Body of pancreas (tissue), 4 donors: ENCODE data around the gene EIF1AX. TPM values are rescaled to one million over a fixed set of nuclear protein-coding genes. Genes with fewer than 3 reads are reported as not detected.

Experiments used
- ATAC-seq: fragments of 150-250 bp; one replicate; pipeline ENCODE4 v1.9.1; 2016
- DNase-seq, 4 donors: peaks; one replicate each; pipeline ENCODE4 v3.0.0-alpha.2; 2019
- H3K27ac ChIP-seq, 4 donors: fragments of 200-600 bp; sonication (generic); 1 replicate in 3 of 4; 2 replicates in 1 of 4; pipeline versions ENCODE4 v1.5.1 to v1.6.1; 2016 to 2019; ENCODE audit warnings: mild to moderate bottlenecking in 1 of 4, mixed read lengths in 1 of 4, moderate library complexity in 1 of 4
- H3K27me3 ChIP-seq, 2 donors: fragments of 200-600 bp; sonication (generic); one replicate each; pipeline ENCODE4 v1.6.0; 2016; ENCODE audit warnings: mild to moderate bottlenecking in 1 of 2
- H3K36me3 ChIP-seq, 2 donors: fragments of 200-600 bp; sonication (generic); replicated peaks in 1 of 2; 2 replicates each; pipeline ENCODE4 v1.5.1; 2016; ENCODE audit warnings: low read depth in 2 of 2; ENCODE audit not compliant: insufficient read depth in 1 of 2
- H3K4me1 ChIP-seq: fragments of 200-600 bp; sonication (generic); one replicate; pipeline ENCODE4 v1.6.0; 2016
- H3K4me3 ChIP-seq, 2 donors: fragments of 200-600 bp; sonication (generic); 1 replicate in 1 of 2; 2 replicates in 1 of 2; pipeline ENCODE4 v1.5.1; 2016 to 2019
- H3K9me3 ChIP-seq, 3 donors: fragments of 200-600 bp; sonication (generic); 1 replicate in 2 of 3; 2 replicates in 1 of 3; pipeline ENCODE4 v1.5.1; 2016
- CTCF ChIP-seq, 7 experiments: fragments of 450-650 bp in 4 of 7; fragments of 200-600 bp in 3 of 7; sonication (generic) in 3 of 7; IDR thresholded peaks; one replicate each; pipeline ENCODE4 v1.5.1; 2016 to 2019; ENCODE audit warnings: antibody characterized with exemption in 7 of 7
- POLR2A ChIP-seq, 3 donors: fragments of 450-650 bp; IDR thresholded peaks; one replicate each; pipeline ENCODE4 v1.6.1; 2016; ENCODE audit warnings: antibody characterized with exemption in 3 of 3, mild to moderate bottlenecking in 2 of 3
- WGBS, 2 donors: methylation state at CpG; one replicate each; pipeline ENCODE4 v1.1.5; 2017; 5-methylcytosine and 5-hydroxymethylcytosine counted together
- intact Hi-C: fragments of 100-400 bp; cut with DNase I; formaldehyde crosslinking; loops from one replicate; pipeline ENCODE4 v1.15.1; 2023
- total RNA-seq, 2 donors: library from RNA; depleted of rRNA; stranded (reverse); fragments of >200 nt; gene quantifications; one replicate each; pipeline ENCODE4 v1.1.0, GENCODE V29; 2016

The EIF1AX gene
- total RNA-seq, 2 donors from 2014 or later, result 23.4 to 29.1 TPM

DNA sequence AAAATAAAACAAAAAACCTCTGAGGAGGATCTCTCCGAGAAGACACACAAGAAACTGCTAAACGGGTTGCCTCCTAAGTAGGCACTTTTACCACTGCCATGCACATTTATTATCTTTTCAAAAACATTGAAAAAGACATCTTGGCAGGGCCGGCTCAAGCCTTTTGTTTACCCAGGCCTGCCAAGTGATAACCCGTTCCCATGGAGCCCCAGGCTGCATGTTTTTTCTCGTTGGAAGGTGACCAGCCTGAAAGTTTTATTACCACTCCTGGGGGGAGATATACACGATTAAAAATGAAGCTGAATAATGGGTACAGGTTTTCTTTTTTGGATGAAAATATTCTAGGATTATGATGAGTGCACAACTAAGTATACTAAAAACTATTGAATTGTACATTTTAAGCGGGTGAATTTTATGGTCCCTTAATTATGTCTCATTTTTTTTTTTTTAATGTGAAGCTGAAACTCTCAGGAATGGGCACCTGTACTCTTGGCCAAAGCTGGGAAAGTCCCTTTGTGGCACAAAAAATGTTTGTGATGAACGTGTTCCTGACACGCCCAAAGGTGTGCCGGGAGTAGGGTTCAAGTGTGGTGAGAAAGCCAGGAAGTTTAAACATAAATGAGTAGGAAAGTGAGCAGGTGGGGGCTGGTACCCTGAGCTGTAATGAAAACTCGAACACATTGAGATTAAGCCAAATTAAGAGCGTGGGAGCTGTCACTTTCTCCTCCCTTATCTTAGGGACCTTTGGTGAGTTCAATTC, 23.4 kb downstream of the EIF1AX start:
- intact Hi-C loops, result no loop called here
- peak; percentile 77 for ATAC-seq
- Histone ChIP-seq H3K27me3 (no peaks in the 10 kb centered on the region), H3K4me3 (no peak overlapping the region), H3K27ac (no peak overlapping the region), H3K4me1 (peaks cover 7% of the 10 kb centered on the region), H3K36me3 (no peaks in the 10 kb centered on the region), H3K9me3 (no peaks in the 10 kb centered on the region)
- WGBS, 2 donors, result 7 to 12% methylated on average over 12 of the region's 12 CpGs
- peak; percentile 56 to 71 (median 60) for DNase-seq
- TF ChIP-seq POLR2A (IDR thresholded peaks at IDR 0.05), result no peak
- TF ChIP-seq CTCF (IDR thresholded peaks at IDR 0.05), result no peak

- H3K36me3 ChIP-seq, result no peaks in the 10 kb centered on the region
- no peak within 1 kb of the TSS for H3K4me3 ChIP-seq
- intact Hi-C loops, result no loop called here
- peaks cover 7% of the 10 kb centered on the region for H3K4me1 ChIP-seq
- WGBS, 2 donors, result 8 to 76% methylated on average over 8 to 54 of the region's 91 CpGs
- TF ChIP-seq POLR2A (IDR thresholded peaks at IDR 0.05) (no peak), CTCF (IDR thresholded peaks at IDR 0.05) (no peak)
- H3K27me3 ChIP-seq, result no peaks in the 10 kb centered on the region
- DNase-seq (no peak), ATAC-seq (peak; percentile 6)
- H3K27ac ChIP-seq, result no peak within 1 kb of the TSS
- no peaks in the 10 kb centered on the region for H3K9me3 ChIP-seq
These were observed 24.9 kb downstream of the EIF1AX start, which contains the start of gene MAP7D2 for GRCh38 chrX:20116577-20117240. TSS of gene MAP7D2 (minus strand) at chrX:20116907. CDS start at chrX:20116879, 28 bp downstream.

DNA sequence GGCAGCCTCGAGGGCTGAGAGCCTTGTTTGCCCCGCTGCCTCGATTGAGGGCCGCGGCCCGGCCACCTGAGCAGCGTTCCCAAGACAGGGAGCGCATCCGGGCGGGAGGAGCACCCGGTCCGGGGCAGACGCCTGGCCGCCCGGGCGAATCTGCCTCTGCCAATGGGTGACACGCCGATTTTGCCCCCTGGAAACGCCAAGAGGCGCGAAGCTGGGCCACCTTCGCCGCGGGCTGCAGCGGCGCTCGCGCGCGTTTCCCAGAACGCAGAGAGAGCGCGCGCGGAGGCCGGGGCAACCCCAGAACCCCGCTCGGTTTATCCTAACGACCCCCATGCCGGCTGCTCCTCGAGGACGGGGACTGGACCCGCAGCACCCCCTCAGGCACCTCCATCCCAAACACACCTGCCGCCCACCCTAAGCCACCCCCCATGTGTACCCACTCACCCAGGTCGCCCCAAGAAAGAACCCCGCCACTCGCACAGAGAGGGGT, 25.5 kb downstream of the EIF1AX start:
- 11% methylated on average over 12 of the region's 47 CpGs; no CpG with 5 or more reads in 1 of the 2 donors for WGBS, 2 donors
- no peak for DNase-seq
- no peak for TF ChIP-seq CTCF (IDR thresholded peaks at IDR 0.05)
- no peak for ATAC-seq
- no peak overlapping the region for H3K4me3 ChIP-seq
- H3K4me1 ChIP-seq, result peaks cover 7% of the 10 kb centered on the region
- no peaks in the 10 kb centered on the region for H3K9me3 ChIP-seq
- no peak overlapping the region for H3K27ac ChIP-seq
- no peaks in the 10 kb centered on the region for H3K36me3 ChIP-seq
- intact Hi-C loops, result no loop called here
- H3K27me3 ChIP-seq, result no peaks in the 10 kb centered on the region

- 87 to 100% methylated on average over 3 to 13 of the region's 14 CpGs for WGBS, 2 donors
- Histone ChIP-seq H3K9me3 (no peaks in the 10 kb centered on the region), H3K4me1 (no peaks in the 10 kb centered on the region), H3K27me3 (no peaks in the 10 kb centered on the region), H3K27ac (no peak overlapping the region), H3K36me3 (no peaks in the 10 kb centered on the region), H3K4me3 (no peak overlapping the region)
- ATAC-seq (no peak), DNase-seq (no peak)
- TF ChIP-seq POLR2A (IDR thresholded peaks at IDR 0.05), result no peak
- no peak for TF ChIP-seq CTCF (IDR thresholded peaks at IDR 0.05)
- intact Hi-C loops, result no loop called here
These were observed 29.4 kb downstream of the EIF1AX start for GRCh38 chrX:20112022-20112774.
